ENCODE measurements around the gene SEMA3E.
A peak's percentile ranks its signal among the peaks of the same experiment; 100 is the strongest.
"Not testable (repeated sequence)": the region's sequence is repeated elsewhere in the genome, so short reads cannot be mapped to it uniquely, and the experiment has no call there.

The SEMA3E gene

DNA sequence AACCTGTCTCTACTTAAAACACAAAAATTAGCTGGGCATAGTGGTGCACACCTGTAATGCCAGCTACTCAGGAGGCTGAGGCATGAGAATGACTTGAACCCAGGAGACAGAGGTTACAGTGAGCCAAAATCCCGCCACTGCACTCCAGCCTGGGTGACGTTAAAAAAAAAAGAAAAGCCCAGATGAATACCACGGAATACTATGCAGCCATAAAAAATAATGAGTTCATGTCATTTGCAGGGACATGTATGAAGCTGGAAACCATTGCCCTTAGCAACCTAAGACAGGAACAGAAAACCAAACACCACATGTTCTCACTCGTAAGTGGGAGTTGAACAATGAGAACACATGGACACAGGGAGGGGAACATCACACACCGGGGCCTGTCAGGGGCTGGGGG is 218.7 kb downstream of the SEMA3E start:
- peaks cover 22% of the 10 kb centered on the region for H3K4me1 ChIP-seq (ENCODE audit: control insufficient read depth, insufficient read depth, low read length)
- not testable (repeated sequence) for H3K9ac ChIP-seq (ENCODE audit: low read depth, low read length); H3K4me3 ChIP-seq (ENCODE audit: low read depth, low read length); H3K36me3 ChIP-seq (ENCODE audit: control insufficient read depth, insufficient read depth, low read length); H3K9me3 ChIP-seq (ENCODE audit: control insufficient read depth, insufficient read depth, low read length); H3K27me3 ChIP-seq (ENCODE audit: control insufficient read depth, insufficient read depth, low read length)

DNA sequence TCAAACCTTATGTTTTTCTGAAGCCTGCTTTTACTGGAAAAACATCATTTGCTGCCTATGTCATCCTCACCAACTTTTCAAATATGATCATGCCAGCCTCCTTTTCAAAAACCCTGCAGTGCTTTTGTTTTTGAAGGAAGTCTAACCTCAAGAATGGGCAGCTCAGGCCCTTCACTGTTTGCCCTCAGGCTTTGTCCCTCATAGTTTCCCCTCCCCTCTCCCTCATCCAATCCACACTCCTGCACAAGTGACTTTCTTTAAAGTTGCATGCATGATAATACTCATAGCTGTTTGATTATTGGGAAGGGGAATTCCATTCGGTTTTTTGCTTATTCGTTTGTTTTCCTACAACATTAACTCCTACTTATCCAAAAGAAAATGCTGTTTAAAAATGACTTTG is 219.4 kb downstream of the SEMA3E start:
- H3K4me3 ChIP-seq (ENCODE audit: low read depth, low read length) = peak overlapping the region; percentile 16
- no peaks in the 10 kb centered on the region for H3K9me3 ChIP-seq (ENCODE audit: control insufficient read depth, insufficient read depth, low read length)
- H3K27me3 ChIP-seq (ENCODE audit: control insufficient read depth, insufficient read depth, low read length) = no peaks in the 10 kb centered on the region
- no peaks in the 10 kb centered on the region for H3K36me3 ChIP-seq (ENCODE audit: control insufficient read depth, insufficient read depth, low read length)
- peak overlapping the region; percentile 28 for H3K9ac ChIP-seq (ENCODE audit: low read depth, low read length)
- peaks cover 27% of the 10 kb centered on the region for H3K4me1 ChIP-seq (ENCODE audit: control insufficient read depth, insufficient read depth, low read length)

DNA sequence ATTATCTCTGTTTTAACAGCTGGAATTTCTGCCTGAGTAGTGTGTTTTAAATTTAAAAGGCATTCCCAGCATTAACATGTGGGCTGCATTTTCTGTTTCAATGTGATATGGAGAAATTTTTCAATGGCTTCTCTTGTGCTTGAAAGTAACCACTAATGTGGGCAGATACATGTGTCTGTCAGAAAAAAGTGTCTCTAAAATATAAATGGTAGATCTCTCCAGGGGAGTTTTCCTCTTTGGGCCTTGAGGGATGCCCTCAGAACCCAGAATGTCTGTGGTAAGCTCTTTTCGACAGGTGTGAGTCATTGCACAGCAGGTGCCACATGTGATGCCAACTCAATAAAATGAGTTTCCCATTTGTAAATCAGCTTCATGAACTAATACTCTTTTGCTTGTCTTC is 221.1 kb downstream of the SEMA3E start:
- H3K9ac ChIP-seq (ENCODE audit: low read depth, low read length) = no peak overlapping the region

DNA sequence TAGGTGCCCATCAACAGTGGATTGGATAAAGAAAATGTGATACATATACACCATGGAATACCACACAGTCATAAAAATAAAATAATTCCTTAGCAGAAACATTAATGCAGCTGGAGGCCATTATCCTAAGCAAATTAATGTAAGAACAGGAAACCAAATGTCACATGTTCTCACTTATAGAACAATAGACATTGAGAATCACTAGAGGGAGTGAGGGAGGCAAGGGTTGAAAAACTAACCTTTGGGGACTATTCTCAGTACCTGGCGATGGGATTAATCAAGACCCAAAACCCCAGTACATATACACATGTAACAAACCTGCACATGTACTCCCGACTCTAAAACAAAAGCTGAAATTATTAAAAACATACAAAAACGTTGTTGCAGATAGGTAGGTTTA is 222.6 kb downstream of the SEMA3E start:
- no peaks in the 10 kb centered on the region for H3K27me3 ChIP-seq (ENCODE audit: control insufficient read depth, insufficient read depth, low read length)
- no peak overlapping the region for H3K9ac ChIP-seq (ENCODE audit: low read depth, low read length)
- no peaks in the 10 kb centered on the region for H3K36me3 ChIP-seq (ENCODE audit: control insufficient read depth, insufficient read depth, low read length)
- H3K4me1 ChIP-seq (ENCODE audit: control insufficient read depth, insufficient read depth, low read length) = peaks cover 32% of the 10 kb centered on the region
- no peaks in the 10 kb centered on the region for H3K9me3 ChIP-seq (ENCODE audit: control insufficient read depth, insufficient read depth, low read length)
- no peak overlapping the region for H3K4me3 ChIP-seq (ENCODE audit: low read depth, low read length)

More for the DNA sequence above, 221.1 kb downstream of the SEMA3E start:
- H3K4me1 ChIP-seq (ENCODE audit: control insufficient read depth, insufficient read depth, low read length) = peaks cover 32% of the 10 kb centered on the region
- H3K4me3 ChIP-seq (ENCODE audit: low read depth, low read length) = no peak overlapping the region
- H3K9me3 ChIP-seq (ENCODE audit: control insufficient read depth, insufficient read depth, low read length) = no peaks in the 10 kb centered on the region
- H3K36me3 ChIP-seq (ENCODE audit: control insufficient read depth, insufficient read depth, low read length) = no peaks in the 10 kb centered on the region
- H3K27me3 ChIP-seq (ENCODE audit: control insufficient read depth, insufficient read depth, low read length) = no peaks in the 10 kb centered on the region

DNA sequence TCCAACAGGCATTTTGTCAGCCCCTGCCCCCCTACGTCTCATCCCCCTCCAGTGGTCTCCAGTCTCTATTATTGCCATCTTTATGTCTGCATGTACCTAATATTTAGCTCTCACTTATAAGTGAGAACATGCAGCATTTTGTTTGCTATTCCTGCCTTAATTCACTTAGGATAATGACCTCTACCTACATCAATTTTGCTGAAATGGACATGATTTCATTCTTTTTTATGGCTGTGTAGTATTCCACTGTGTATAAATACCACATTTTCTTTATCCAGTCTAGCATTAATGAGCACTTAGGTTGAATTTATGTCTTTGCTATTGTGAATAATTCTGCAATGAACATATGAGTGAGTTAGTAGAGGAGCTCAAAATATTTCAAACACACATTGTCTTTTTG is 229.9 kb downstream of the SEMA3E start:
- H3K4me3 ChIP-seq (ENCODE audit: low read depth, low read length) = no peak overlapping the region
- H3K9ac ChIP-seq (ENCODE audit: low read depth, low read length) = no peak overlapping the region
- peaks cover 14% of the 10 kb centered on the region for H3K4me1 ChIP-seq (ENCODE audit: control insufficient read depth, insufficient read depth, low read length)
- no peaks in the 10 kb centered on the region for H3K9me3 ChIP-seq (ENCODE audit: control insufficient read depth, insufficient read depth, low read length)
- H3K27me3 ChIP-seq (ENCODE audit: control insufficient read depth, insufficient read depth, low read length) = no peaks in the 10 kb centered on the region
- no peaks in the 10 kb centered on the region for H3K36me3 ChIP-seq (ENCODE audit: control insufficient read depth, insufficient read depth, low read length)

DNA sequence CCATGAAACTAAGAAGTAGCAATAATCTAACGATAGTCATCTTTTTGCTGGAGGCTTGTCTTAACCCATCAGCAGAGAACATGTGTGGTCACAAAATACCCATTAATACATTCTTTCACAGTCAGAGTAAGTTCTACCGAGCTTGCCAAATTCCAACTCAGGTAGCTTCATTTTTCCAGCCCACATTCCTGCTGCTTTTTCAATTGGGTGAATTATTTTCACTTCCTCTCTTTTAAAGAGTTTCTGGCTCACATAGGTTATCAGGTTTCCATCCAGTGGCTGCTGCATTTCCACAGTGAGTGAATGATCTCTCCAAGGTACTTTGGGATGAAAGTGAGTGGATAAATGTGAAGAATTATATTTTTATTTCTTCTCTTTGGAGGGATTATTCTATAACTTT is 233.1 kb downstream of the SEMA3E start:
- Histone ChIP-seq H3K9ac (ENCODE audit: low read depth, low read length) (no peak overlapping the region), H3K9me3 (ENCODE audit: control insufficient read depth, insufficient read depth, low read length) (no peaks in the 10 kb centered on the region), H3K4me1 (ENCODE audit: control insufficient read depth, insufficient read depth, low read length) (peaks cover 22% of the 10 kb centered on the region), H3K36me3 (ENCODE audit: control insufficient read depth, insufficient read depth, low read length) (no peaks in the 10 kb centered on the region), H3K27me3 (ENCODE audit: control insufficient read depth, insufficient read depth, low read length) (no peaks in the 10 kb centered on the region), H3K4me3 (ENCODE audit: low read depth, low read length) (no peak overlapping the region)

DNA sequence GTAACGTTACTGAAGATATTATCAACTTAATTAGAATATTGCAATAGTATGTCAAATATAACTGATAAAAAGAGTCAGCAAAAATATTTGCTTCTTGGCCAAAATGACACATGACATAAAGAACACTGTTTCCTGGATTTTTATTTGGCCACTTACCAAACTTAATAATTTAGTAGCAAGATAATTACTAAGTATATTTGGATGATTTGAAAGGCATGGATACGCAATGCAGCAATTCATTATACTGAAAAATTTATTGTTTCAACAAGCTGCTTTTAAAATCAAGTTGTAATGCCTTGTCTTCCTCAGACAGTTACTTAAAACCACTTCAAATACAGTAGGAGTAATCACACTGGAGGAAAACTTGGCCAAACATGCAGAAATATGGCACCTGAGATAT is 234.0 kb downstream of the SEMA3E start:
- no peak overlapping the region for H3K9ac ChIP-seq (ENCODE audit: low read depth, low read length)
- H3K27me3 ChIP-seq (ENCODE audit: control insufficient read depth, insufficient read depth, low read length) = no peaks in the 10 kb centered on the region
- H3K4me1 ChIP-seq (ENCODE audit: control insufficient read depth, insufficient read depth, low read length) = peaks cover 22% of the 10 kb centered on the region
- no peaks in the 10 kb centered on the region for H3K9me3 ChIP-seq (ENCODE audit: control insufficient read depth, insufficient read depth, low read length)
- H3K36me3 ChIP-seq (ENCODE audit: control insufficient read depth, insufficient read depth, low read length) = no peaks in the 10 kb centered on the region
- no peak overlapping the region for H3K4me3 ChIP-seq (ENCODE audit: low read depth, low read length)

DNA sequence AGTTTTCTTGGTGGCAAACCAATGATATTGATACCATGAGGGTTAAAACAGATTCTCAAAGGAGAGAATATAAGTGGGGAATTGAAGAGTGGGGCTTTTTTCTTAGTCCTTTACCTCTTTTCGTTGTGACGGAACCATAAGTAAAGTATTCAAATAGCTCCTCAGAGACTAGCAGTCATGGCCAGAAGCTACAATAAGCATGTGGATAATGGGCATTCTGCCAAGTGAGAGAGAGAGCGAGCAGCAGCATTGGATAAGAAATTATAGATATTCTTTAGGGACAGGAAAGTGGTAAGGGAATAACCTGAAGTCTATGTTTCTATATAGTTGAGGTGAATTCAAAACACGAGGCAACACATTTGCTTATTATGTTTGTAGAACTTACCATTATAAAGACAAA is 235.1 kb downstream of the SEMA3E start:
- H3K27me3 ChIP-seq (ENCODE audit: control insufficient read depth, insufficient read depth, low read length) = no peaks in the 10 kb centered on the region
- no peaks in the 10 kb centered on the region for H3K9me3 ChIP-seq (ENCODE audit: control insufficient read depth, insufficient read depth, low read length)
- H3K4me1 ChIP-seq (ENCODE audit: control insufficient read depth, insufficient read depth, low read length) = peaks cover 22% of the 10 kb centered on the region
- H3K4me3 ChIP-seq (ENCODE audit: low read depth, low read length) = no peak overlapping the region
- H3K36me3 ChIP-seq (ENCODE audit: control insufficient read depth, insufficient read depth, low read length) = no peaks in the 10 kb centered on the region
- H3K9ac ChIP-seq (ENCODE audit: low read depth, low read length) = no peak overlapping the region

DNA sequence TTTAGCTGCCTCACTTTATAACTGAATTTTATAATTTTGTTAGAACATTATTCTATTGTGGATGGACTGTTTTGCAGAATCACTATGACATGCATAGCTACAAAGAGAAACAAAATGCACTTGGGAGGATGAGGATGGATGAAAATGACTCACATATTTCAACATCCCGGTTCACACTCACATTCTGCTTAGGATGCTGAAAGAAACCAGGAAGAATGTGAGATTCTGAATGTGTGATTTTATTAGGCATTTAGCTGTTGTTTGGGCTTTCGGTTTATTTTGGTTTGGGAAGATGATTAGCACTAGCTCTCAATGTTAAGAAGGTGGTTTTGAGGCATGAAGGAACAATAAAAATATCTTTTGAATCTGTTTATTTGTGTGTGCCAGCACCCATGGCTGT is 235.5 kb downstream of the SEMA3E start:
- H3K9me3 ChIP-seq (ENCODE audit: control insufficient read depth, insufficient read depth, low read length) = no peaks in the 10 kb centered on the region
- no peak overlapping the region for H3K4me3 ChIP-seq (ENCODE audit: low read depth, low read length)

DNA sequence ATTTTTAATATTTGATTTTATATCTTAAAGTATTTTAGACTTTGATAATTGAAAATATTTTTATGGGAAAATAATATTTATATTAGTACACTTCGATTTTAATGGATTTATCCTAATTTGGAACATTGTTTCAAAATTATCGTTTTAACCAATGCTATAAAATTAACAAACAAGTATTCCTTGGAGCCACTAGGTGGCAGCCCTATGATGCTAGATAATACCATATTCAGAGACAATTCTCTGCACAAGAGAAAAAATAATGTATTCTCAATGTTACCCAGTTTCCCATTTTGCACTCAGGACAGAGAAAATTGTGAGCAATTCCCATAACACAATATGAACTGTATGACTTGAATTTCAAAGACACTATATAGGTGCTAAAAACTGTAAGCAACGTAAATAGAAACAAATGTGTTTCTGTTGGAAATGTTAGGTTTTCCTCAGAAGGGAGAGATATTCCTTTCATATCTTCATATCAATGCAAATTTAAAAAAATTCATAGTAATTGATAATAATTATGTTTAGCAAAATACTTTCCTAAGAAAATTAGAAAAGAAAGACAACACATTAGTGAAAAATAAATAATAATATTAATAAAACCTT is 237.8 kb downstream of the SEMA3E start:
- H3K9me3 ChIP-seq (ENCODE audit: control insufficient read depth, insufficient read depth, low read length) = no peaks in the 10 kb centered on the region

More for the DNA sequence above, 235.5 kb downstream of the SEMA3E start:
- no peak overlapping the region for H3K9ac ChIP-seq (ENCODE audit: low read depth, low read length)
- H3K4me1 ChIP-seq (ENCODE audit: control insufficient read depth, insufficient read depth, low read length) = peaks cover 22% of the 10 kb centered on the region
- no peaks in the 10 kb centered on the region for H3K27me3 ChIP-seq (ENCODE audit: control insufficient read depth, insufficient read depth, low read length)
- no peaks in the 10 kb centered on the region for H3K36me3 ChIP-seq (ENCODE audit: control insufficient read depth, insufficient read depth, low read length)

DNA sequence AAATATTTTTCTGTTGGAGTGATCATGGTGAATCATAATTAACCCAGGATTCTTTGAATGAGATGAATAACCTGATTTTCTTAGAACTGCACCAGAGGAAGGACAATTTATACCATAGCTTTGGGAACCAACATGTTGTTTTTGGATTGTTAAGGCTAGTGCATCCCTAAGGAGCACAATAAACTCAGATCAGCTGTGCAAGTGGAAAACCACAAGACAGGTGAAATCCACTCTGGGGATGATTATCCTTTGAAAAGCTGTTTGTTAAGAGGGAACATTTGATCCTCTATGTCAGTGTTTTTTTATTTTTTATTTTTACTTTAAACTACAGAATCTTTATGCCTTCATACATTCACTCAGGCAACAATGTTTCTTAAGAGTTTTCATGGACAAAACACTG is 254.2 kb downstream of the SEMA3E start:
- no peaks in the 10 kb centered on the region for H3K4me1 ChIP-seq (ENCODE audit: control insufficient read depth, insufficient read depth, low read length)
- no peaks in the 10 kb centered on the region for H3K36me3 ChIP-seq (ENCODE audit: control insufficient read depth, insufficient read depth, low read length)
- H3K9ac ChIP-seq (ENCODE audit: low read depth, low read length) = no peak overlapping the region
- H3K9me3 ChIP-seq (ENCODE audit: control insufficient read depth, insufficient read depth, low read length) = no peaks in the 10 kb centered on the region
- no peak overlapping the region for H3K4me3 ChIP-seq (ENCODE audit: low read depth, low read length)
- H3K27me3 ChIP-seq (ENCODE audit: control insufficient read depth, insufficient read depth, low read length) = no peaks in the 10 kb centered on the region

More for the DNA sequence above, 237.8 kb downstream of the SEMA3E start:
- Histone ChIP-seq H3K36me3 (ENCODE audit: control insufficient read depth, insufficient read depth, low read length) (no peaks in the 10 kb centered on the region), H3K4me3 (ENCODE audit: low read depth, low read length) (no peak overlapping the region), H3K4me1 (ENCODE audit: control insufficient read depth, insufficient read depth, low read length) (peaks cover 22% of the 10 kb centered on the region), H3K27me3 (ENCODE audit: control insufficient read depth, insufficient read depth, low read length) (no peaks in the 10 kb centered on the region), H3K9ac (ENCODE audit: low read depth, low read length) (no peak overlapping the region)

DNA sequence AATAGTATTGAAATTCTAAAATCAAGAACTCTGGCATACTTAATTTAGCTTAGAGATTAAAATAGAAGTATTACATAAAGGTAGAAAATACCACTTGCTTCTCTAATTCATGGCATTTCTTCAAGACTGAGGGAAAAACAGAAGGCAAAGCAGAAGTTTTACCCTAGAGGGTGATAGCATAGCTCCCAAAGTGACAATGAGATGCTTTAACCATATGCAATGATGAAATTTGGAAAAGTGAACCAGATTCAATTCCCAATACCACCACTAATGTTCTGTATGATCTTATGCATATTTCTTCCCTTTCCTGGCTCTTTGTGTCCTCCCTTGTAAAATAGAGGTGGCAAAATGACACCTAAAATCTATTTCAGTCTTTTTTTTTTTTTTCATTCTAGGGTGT is 260.5 kb downstream of the SEMA3E start:
- Histone ChIP-seq H3K36me3 (ENCODE audit: control insufficient read depth, insufficient read depth, low read length) (no peaks in the 10 kb centered on the region), H3K4me1 (ENCODE audit: control insufficient read depth, insufficient read depth, low read length) (no peaks in the 10 kb centered on the region), H3K9me3 (ENCODE audit: control insufficient read depth, insufficient read depth, low read length) (no peaks in the 10 kb centered on the region), H3K4me3 (ENCODE audit: low read depth, low read length) (no peak overlapping the region), H3K27me3 (ENCODE audit: control insufficient read depth, insufficient read depth, low read length) (no peaks in the 10 kb centered on the region), H3K9ac (ENCODE audit: low read depth, low read length) (no peak overlapping the region)

Data from iPS-15b (cell line).